Kidney epithelial cell (primary cell): ENCODE results near the gene CCM2. TPM values are rescaled to one million over a fixed set of nuclear protein-coding genes. Genes with fewer than 3 reads are reported as not detected.

ENCODE experiments used
- DNase-seq: peaks from one replicate; pipeline ENCODE4 v3.0.0-alpha.2; 2010; ENCODE audit warnings: low read depth
- H3K27me3 ChIP-seq: 2 replicates; pipeline ENCODE4 v1.6.0; 2011; ENCODE audit warnings: low read length; ENCODE audit not compliant: control insufficient read depth, insufficient read depth
- H3K36me3 ChIP-seq: 2 replicates; pipeline ENCODE4 v1.5.1; 2011; ENCODE audit warnings: low read length; ENCODE audit not compliant: control insufficient read depth, insufficient read depth
- H3K4me3 ChIP-seq: 2 replicates; pipeline ENCODE4 v1.5.1; 2011; ENCODE audit warnings: low read depth, mild to moderate bottlenecking, control low read depth, low read length
- total RNA-seq: library from RNA; depleted of rRNA; stranded (reverse); fragments of >200 nt; gene quantifications from 2 replicates; pipeline ENCODE4 v1.2.3, GENCODE V29; 2015
- TF ChIP-seq, protein P1 (sequence below): IDR thresholded peaks from 2 replicates; pipeline ENCODE4 v1.5.1; 2011; ENCODE audit warnings: mild to moderate bottlenecking, moderate library complexity, low read length, control low read depth, inconsistent platforms; ENCODE audit not compliant: insufficient read depth, poor library complexity, severe bottlenecking

CCM2 gene
- total RNA-seq, 1 donor from 2014 or later: 60.2 TPM

- peaks cover under 1% of the 10 kb centered on the region for H3K27me3 ChIP-seq
- TF ChIP-seq, protein P1, sequence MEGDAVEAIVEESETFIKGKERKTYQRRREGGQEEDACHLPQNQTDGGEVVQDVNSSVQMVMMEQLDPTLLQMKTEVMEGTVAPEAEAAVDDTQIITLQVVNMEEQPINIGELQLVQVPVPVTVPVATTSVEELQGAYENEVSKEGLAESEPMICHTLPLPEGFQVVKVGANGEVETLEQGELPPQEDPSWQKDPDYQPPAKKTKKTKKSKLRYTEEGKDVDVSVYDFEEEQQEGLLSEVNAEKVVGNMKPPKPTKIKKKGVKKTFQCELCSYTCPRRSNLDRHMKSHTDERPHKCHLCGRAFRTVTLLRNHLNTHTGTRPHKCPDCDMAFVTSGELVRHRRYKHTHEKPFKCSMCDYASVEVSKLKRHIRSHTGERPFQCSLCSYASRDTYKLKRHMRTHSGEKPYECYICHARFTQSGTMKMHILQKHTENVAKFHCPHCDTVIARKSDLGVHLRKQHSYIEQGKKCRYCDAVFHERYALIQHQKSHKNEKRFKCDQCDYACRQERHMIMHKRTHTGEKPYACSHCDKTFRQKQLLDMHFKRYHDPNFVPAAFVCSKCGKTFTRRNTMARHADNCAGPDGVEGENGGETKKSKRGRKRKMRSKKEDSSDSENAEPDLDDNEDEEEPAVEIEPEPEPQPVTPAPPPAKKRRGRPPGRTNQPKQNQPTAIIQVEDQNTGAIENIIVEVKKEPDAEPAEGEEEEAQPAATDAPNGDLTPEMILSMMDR: peak; percentile 28
- DNase-seq: no peak
- H3K4me3 ChIP-seq: no peak overlapping the region
- no peaks in the 10 kb centered on the region for H3K36me3 ChIP-seq
Observed at GRCh38 chr7:44967571-44968446, 32.2 kb upstream of the CCM2 start.

DNA sequence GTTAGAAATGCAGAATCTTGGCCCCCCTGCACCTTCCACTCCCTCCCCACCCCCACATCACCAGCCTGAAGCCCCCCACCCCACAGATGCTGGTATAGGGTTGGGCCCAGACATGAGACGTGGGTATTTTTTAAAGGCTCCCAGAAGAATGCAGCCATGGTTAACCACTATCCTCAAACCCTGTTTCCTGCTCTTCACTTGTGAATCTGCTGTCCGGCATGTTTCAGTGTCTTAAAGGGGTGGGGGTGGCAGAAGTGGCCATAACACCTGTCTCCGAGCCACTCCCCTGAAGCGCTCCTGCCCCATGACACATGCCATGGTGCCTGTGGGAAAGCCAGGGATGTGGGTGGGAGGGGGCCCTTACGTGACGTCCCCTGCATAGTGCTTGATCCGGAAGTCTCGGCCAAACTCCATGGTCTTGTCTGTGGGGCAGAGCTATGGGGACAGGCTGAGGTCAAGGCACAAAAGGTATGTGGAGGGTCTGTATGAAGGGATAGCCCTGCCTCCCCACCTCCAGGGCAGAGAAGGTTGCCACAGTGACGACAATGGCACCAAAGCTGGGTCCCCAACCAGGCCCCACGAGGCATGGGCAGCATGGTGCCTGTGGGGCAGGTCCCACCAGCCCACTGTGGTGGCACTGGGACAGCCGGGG, 30.8 kb upstream of the CCM2 start:
- H3K27me3 ChIP-seq: no peaks in the 10 kb centered on the region
- H3K36me3 ChIP-seq: no peaks in the 10 kb centered on the region
- no peak overlapping the region for H3K4me3 ChIP-seq
- TF ChIP-seq, protein P1: no peak
- DNase-seq: no peak

DNA sequence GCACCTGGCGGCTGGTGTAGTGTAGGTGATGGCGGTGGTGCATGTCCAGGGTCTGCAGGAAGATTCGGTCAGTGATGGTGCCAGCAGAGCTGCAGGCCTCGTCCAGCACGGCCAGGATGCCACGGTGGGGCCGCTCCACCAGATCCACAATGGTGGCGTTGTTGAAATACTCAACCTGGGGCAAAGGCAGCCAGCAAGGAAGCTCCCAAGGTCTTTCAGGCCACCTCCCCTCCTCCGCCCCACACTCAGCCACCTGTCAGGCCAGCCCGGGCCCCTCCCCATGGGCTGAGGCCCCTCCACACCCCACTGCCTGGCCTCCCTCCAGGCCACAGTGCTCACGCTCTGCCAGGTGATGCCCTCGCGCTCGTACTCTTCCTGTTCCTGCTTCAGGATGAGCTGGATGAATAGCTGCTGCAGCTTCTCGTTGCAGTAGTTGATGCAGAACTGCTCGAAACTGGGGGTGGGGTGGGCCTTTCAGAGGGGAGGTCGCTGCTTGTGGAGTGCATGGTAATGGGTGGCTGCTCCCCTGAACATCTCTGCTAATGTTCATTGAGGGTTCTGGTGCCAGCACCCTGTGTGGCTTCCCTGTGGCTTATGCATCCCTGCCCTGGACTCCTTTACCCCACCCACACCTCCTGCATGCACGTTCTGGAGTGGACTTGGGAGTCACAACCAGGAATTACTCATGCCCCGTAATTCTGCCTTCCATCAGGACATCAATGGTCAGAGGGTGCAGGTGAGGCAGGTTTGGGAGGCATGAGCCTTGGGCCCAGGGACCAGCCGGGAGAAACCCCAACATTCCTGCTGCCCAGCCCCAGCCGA, 30.1 kb upstream of the CCM2 start:
- TF ChIP-seq, protein P1: no peak
- H3K36me3 ChIP-seq: no peaks in the 10 kb centered on the region
- H3K27me3 ChIP-seq: no peaks in the 10 kb centered on the region
- H3K4me3 ChIP-seq: no peak overlapping the region
- no peak for DNase-seq

DNA sequence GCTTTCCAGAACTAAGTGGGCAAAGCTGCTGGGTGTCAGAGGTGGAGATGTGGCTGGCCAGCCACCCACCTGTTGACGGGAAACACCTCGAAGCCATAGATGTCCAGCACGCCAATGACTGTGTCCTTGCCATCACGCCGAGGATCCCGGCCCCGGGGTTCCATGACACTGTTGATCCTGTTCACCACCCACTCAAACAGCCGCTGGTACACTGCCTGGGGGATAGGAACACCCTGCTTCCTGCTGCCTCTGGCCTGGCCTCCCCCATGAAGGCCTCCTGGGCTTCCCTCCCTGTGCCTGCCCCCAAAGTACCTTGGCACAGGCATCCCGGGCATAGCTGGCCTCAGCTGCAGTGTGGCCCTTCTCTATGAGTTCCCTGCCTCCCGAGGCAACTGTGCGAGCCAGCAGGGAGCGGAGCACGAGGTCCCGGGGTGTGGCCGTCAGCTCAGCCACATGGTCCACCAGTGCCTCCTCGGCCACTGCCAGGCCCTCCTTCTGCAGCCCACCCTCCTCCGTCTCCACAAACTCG, 29.4 kb upstream of the CCM2 start:
- no peak for DNase-seq
- no peaks in the 10 kb centered on the region for H3K36me3 ChIP-seq

GRCh38 chr7:44971188-44971901, 28.7 kb upstream of the CCM2 start:
- no peak for DNase-seq
- TF ChIP-seq, protein P1: no peak
- H3K4me3 ChIP-seq: no peak overlapping the region

More for the DNA sequence above, 29.4 kb upstream of the CCM2 start:
- no peak overlapping the region for H3K4me3 ChIP-seq
- TF ChIP-seq, protein P1: no peak
- H3K27me3 ChIP-seq: no peaks in the 10 kb centered on the region

More at GRCh38 chr7:44971188-44971901, 28.7 kb upstream of the CCM2 start:
- no peaks in the 10 kb centered on the region for H3K36me3 ChIP-seq
- H3K27me3 ChIP-seq: no peaks in the 10 kb centered on the region
